Activated naive CD4-positive, alpha-beta T cell treated with anti-CD3 and anti-CD28 coated beads, Interleukin-2, amount 50 U/mL, for 16 hours (primary cell): ENCODE data around the gene EMX1.

Experiments used
- DNase-seq: peaks from one replicate; pipeline ENCODE4 v3.0.0-alpha.2; 2020

Gene EMX1

GRCh38 chr2:72917138-72917876 lies at the start of gene EMX1:
Gene EMX1 (plus strand): TSS chr2:72917519. CDS start chr2:72917853, 334 bp downstream.
- DNase-seq, result peak; percentile 62

GRCh38 chr2:72871060-72871459 lies 46.3 kb upstream of the EMX1 start:
- no peak for DNase-seq

- no peak for DNase-seq
These were observed 45.4 kb upstream of the EMX1 start for GRCh38 chr2:72871880-72872279.

- peak; percentile 33 for DNase-seq
These were observed 33.9 kb upstream of the EMX1 start for GRCh38 chr2:72883356-72883962.

GRCh38 chr2:72886505-72887031 lies 30.8 kb upstream of the EMX1 start:
- no peak for DNase-seq

GRCh38 chr2:72887032-72887739 lies 30.1 kb upstream of the EMX1 start, which contains the start of gene SPR:
Gene SPR (plus strand): TSS chr2:72887408. CDS start chr2:72887433, 25 bp downstream.
- peak; percentile 74 for DNase-seq

GRCh38 chr2:72887740-72888437 lies 29.4 kb upstream of the EMX1 start:
- DNase-seq, result peak; percentile 65

GRCh38 chr2:72888438-72889202 lies 28.7 kb upstream of the EMX1 start:
- DNase-seq, result no peak

GRCh38 chr2:72889991-72890390 lies 27.3 kb upstream of the EMX1 start:
- no peak for DNase-seq

GRCh38 chr2:72891091-72891818 lies 26.1 kb upstream of the EMX1 start:
- DNase-seq, result no peak

GRCh38 chr2:72892506-72893173 lies 24.7 kb upstream of the EMX1 start:
- peak; percentile 63 for DNase-seq

- peak; percentile 46 for DNase-seq
These were observed 23.6 kb upstream of the EMX1 start for GRCh38 chr2:72893594-72894319.

- DNase-seq, result no peak
These were observed 22.8 kb upstream of the EMX1 start for GRCh38 chr2:72894514-72894913.

GRCh38 chr2:72895154-72895553 lies 22.2 kb upstream of the EMX1 start:
- no peak for DNase-seq

GRCh38 chr2:72895759-72896281 lies 21.5 kb upstream of the EMX1 start:
- no peak for DNase-seq

- no peak for DNase-seq
These were observed 20.9 kb upstream of the EMX1 start for GRCh38 chr2:72896446-72896845.

- DNase-seq, result no peak
These were observed 19.3 kb upstream of the EMX1 start for GRCh38 chr2:72897785-72898584.

GRCh38 chr2:72898585-72898906 lies 18.8 kb upstream of the EMX1 start:
- no peak for DNase-seq

- DNase-seq, result no peak
These were observed 17.0 kb upstream of the EMX1 start for GRCh38 chr2:72900191-72900825.
